ENCODE data around the gene KRTAP6-3.

Gene KRTAP6-3

GRCh38 chr21:30592140-30592539, at the start of gene KRTAP6-3:
KRTAP6-3 (plus strand) TSS chr21:30592440; CDS start chr21:30592446, 6 bp downstream.
- Histone ChIP-seq H3K9ac (ENCODE audit: low read depth, low read length) (no peak within 1 kb of the TSS), H3K4me1 (ENCODE audit: insufficient read depth, low read length) (no peaks in the 10 kb centered on the region), H3K4me3 (ENCODE audit: low read length) (no peak within 1 kb of the TSS), H3K27me3 (ENCODE audit: insufficient read depth, low read length) (no peaks in the 10 kb centered on the region), H3K27ac (ENCODE audit: low read length) (no peak within 1 kb of the TSS), H3K36me3 (ENCODE audit: insufficient read depth, low read depth, low read length) (no peaks in the 10 kb centered on the region), H3K9me3 (ENCODE audit: insufficient read depth, low read depth, low read length) (no peaks in the 10 kb centered on the region)

DNA sequence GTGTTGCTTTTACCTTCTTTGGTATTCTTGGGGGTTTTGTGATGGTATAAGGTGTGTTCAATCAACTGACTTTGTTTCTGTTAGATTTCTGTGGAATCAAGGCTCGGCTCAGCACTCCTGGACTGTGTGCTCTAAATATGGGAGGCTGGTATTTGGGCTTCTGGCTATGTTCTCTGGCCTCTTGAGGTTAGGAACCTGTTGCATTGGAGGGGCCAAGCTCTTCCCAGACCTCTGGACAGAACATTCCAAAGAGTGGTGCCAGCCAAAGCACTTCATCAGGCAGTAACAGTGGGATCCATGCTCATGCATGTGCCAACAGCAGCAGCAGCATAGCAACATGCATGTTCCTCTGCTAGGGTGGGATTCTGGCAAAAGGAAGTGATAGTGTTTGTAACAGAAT, 39.5 kb upstream of the KRTAP6-3 start:
- Histone ChIP-seq H3K27me3 (ENCODE audit: insufficient read depth, low read length) (no peaks in the 10 kb centered on the region), H3K9ac (ENCODE audit: low read depth, low read length) (no peak overlapping the region), H3K27ac (ENCODE audit: low read length) (no peak overlapping the region), H3K36me3 (ENCODE audit: insufficient read depth, low read depth, low read length) (no peaks in the 10 kb centered on the region), H3K4me3 (ENCODE audit: low read length) (no peak overlapping the region), H3K4me1 (ENCODE audit: insufficient read depth, low read length) (no peaks in the 10 kb centered on the region), H3K9me3 (ENCODE audit: insufficient read depth, low read depth, low read length) (no peaks in the 10 kb centered on the region)

DNA sequence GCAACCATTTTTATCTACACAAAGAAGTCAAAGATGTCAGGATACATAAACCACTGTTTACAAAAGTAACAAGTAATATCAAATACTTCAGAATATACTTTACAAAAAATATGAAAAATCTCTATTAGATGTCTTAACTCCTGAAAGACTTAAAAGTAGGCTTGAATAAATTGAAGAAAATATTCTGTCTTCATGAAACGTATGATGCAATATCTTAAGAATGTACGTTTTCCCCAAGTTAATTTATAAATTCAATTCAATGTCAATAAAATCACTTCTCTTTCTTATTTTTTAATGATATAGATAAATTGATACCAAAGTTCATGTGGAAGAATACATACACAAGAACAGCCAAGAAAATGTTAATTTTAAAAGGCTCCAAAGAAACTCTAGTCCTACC, 37.1 kb upstream of the KRTAP6-3 start:
- no peak overlapping the region for H3K4me3 ChIP-seq (ENCODE audit: low read length)
- no peak overlapping the region for H3K9ac ChIP-seq (ENCODE audit: low read depth, low read length)
- H3K27me3 ChIP-seq (ENCODE audit: insufficient read depth, low read length), result no peaks in the 10 kb centered on the region
- H3K4me1 ChIP-seq (ENCODE audit: insufficient read depth, low read length), result no peaks in the 10 kb centered on the region
- H3K9me3 ChIP-seq (ENCODE audit: insufficient read depth, low read depth, low read length), result no peaks in the 10 kb centered on the region
- H3K36me3 ChIP-seq (ENCODE audit: insufficient read depth, low read depth, low read length), result no peaks in the 10 kb centered on the region
- H3K27ac ChIP-seq (ENCODE audit: low read length), result no peak overlapping the region

DNA sequence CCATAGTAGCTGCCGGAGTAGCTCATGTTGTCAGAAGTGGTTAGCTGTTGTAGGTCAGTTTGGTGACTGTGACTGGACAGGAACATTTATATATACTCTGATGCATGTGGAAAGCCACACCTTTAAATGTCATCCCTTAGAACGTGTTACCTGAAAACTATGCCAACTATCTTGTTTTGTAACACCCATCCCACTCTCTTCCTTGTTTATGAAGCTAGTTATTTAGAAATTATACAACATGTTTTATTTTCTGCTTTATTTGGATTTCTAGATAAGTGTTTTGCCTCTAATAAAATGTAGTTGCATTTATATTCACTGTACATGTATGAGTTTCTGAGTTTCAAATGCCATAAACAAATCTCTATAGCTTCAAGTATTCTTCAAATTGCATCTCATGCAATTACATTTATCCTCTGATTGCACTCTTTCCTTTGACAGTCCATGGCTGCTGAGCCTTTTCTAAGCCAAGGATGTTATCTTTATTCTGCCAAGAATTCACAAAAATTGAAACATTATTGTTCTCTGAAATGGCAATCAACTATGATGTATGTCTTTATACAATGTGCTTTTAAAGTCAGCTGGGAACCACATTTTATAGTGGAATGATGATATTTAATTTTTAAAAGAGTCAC, 30.9 kb upstream of the KRTAP6-3 start, which contains the start of gene KRTAP19-7:
Gene KRTAP19-7, minus strand, starts transcription at position 51 of the 632 bp plus-strand sequence. Its CDS starts 25 bp downstream, at position 26.
- no peaks in the 10 kb centered on the region for H3K36me3 ChIP-seq (ENCODE audit: insufficient read depth, low read depth, low read length)
- H3K27ac ChIP-seq (ENCODE audit: low read length), result no peak within 1 kb of the TSS
- H3K4me1 ChIP-seq (ENCODE audit: insufficient read depth, low read length), result no peaks in the 10 kb centered on the region
- H3K9ac ChIP-seq (ENCODE audit: low read depth, low read length), result no peak within 1 kb of the TSS
- H3K4me3 ChIP-seq (ENCODE audit: low read length), result no peak within 1 kb of the TSS
- H3K27me3 ChIP-seq (ENCODE audit: insufficient read depth, low read length), result no peaks in the 10 kb centered on the region
- H3K9me3 ChIP-seq (ENCODE audit: insufficient read depth, low read depth, low read length), result no peaks in the 10 kb centered on the region

GRCh38 chr21:30561957-30562356, 30.3 kb upstream of the KRTAP6-3 start:
- Histone ChIP-seq H3K4me1 (ENCODE audit: insufficient read depth, low read length) (no peaks in the 10 kb centered on the region), H3K36me3 (ENCODE audit: insufficient read depth, low read depth, low read length) (no peaks in the 10 kb centered on the region), H3K27ac (ENCODE audit: low read length) (no peak overlapping the region), H3K9ac (ENCODE audit: low read depth, low read length) (no peak overlapping the region), H3K4me3 (ENCODE audit: low read length) (no peak overlapping the region), H3K27me3 (ENCODE audit: insufficient read depth, low read length) (no peaks in the 10 kb centered on the region), H3K9me3 (ENCODE audit: insufficient read depth, low read depth, low read length) (no peaks in the 10 kb centered on the region)

GRCh38 chr21:30563072-30563471, 29.2 kb upstream of the KRTAP6-3 start:
- Histone ChIP-seq H3K9me3 (ENCODE audit: insufficient read depth, low read depth, low read length) (no peaks in the 10 kb centered on the region), H3K27me3 (ENCODE audit: insufficient read depth, low read length) (no peaks in the 10 kb centered on the region), H3K36me3 (ENCODE audit: insufficient read depth, low read depth, low read length) (no peaks in the 10 kb centered on the region), H3K4me3 (ENCODE audit: low read length) (no peak overlapping the region), H3K27ac (ENCODE audit: low read length) (no peak overlapping the region), H3K9ac (ENCODE audit: low read depth, low read length) (no peak overlapping the region), H3K4me1 (ENCODE audit: insufficient read depth, low read length) (no peaks in the 10 kb centered on the region)

- Histone ChIP-seq H3K4me3 (ENCODE audit: low read length) (no peak overlapping the region), H3K27me3 (ENCODE audit: insufficient read depth, low read length) (no peaks in the 10 kb centered on the region), H3K27ac (ENCODE audit: low read length) (no peak overlapping the region), H3K9ac (ENCODE audit: low read depth, low read length) (no peak overlapping the region), H3K36me3 (ENCODE audit: insufficient read depth, low read depth, low read length) (no peaks in the 10 kb centered on the region), H3K9me3 (ENCODE audit: insufficient read depth, low read depth, low read length) (no peaks in the 10 kb centered on the region), H3K4me1 (ENCODE audit: insufficient read depth, low read length) (no peaks in the 10 kb centered on the region)
Measured at GRCh38 chr21:30563630-30564029, 28.6 kb upstream of the KRTAP6-3 start.

DNA sequence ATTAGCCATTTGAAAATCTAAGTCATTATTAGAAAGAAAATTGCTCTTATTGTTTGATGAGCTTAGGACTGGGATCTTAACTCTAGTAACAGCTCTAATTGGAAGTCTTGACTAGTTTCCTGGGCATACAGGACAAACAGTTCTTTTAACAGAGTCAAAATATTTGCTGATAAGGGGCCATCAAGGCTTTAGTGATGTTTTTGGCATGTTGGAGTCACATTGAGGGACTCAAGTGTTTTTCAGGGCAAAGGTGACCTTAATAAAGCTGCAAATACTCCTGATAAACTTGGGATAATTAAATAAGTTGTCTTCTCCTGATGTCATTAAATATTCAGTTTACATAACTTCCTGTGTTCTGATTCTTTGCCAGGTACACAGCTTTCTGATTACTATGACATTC, 24.6 kb upstream of the KRTAP6-3 start:
- Histone ChIP-seq H3K4me1 (ENCODE audit: insufficient read depth, low read length) (no peaks in the 10 kb centered on the region), H3K36me3 (ENCODE audit: insufficient read depth, low read depth, low read length) (no peaks in the 10 kb centered on the region), H3K4me3 (ENCODE audit: low read length) (no peak overlapping the region), H3K9me3 (ENCODE audit: insufficient read depth, low read depth, low read length) (no peaks in the 10 kb centered on the region), H3K27me3 (ENCODE audit: insufficient read depth, low read length) (no peaks in the 10 kb centered on the region), H3K27ac (ENCODE audit: low read length) (no peak overlapping the region), H3K9ac (ENCODE audit: low read depth, low read length) (no peak overlapping the region)

GRCh38 chr21:30577766-30578165, 14.5 kb upstream of the KRTAP6-3 start:
- Histone ChIP-seq H3K4me1 (ENCODE audit: insufficient read depth, low read length) (no peaks in the 10 kb centered on the region), H3K4me3 (ENCODE audit: low read length) (no peak overlapping the region), H3K9me3 (ENCODE audit: insufficient read depth, low read depth, low read length) (no peaks in the 10 kb centered on the region), H3K27me3 (ENCODE audit: insufficient read depth, low read length) (no peaks in the 10 kb centered on the region), H3K9ac (ENCODE audit: low read depth, low read length) (no peak overlapping the region), H3K27ac (ENCODE audit: low read length) (no peak overlapping the region), H3K36me3 (ENCODE audit: insufficient read depth, low read depth, low read length) (no peaks in the 10 kb centered on the region)

DNA sequence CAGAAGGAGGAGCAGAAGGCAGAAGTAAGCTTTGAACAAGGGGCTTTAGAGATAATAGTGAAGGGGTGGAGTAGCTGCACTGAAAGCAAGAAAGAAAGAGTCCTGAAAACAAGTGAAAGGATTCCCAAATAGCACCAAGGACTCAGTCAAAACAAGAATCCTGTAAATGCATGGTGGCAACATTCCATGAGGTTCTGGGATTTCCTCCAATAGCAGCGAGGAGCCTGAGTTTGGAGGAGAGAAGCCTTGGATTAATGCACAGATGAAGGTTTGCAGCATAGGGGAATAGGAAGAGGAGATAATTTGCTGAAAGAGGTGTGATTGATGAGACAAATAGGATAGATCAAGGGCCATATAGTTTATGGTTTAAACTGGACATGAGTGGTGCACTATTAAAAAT, 12.9 kb upstream of the KRTAP6-3 start:
- H3K4me3 ChIP-seq (ENCODE audit: low read length), result no peak overlapping the region
- H3K4me1 ChIP-seq (ENCODE audit: insufficient read depth, low read length), result no peaks in the 10 kb centered on the region
- no peaks in the 10 kb centered on the region for H3K27me3 ChIP-seq (ENCODE audit: insufficient read depth, low read length)
- no peaks in the 10 kb centered on the region for H3K36me3 ChIP-seq (ENCODE audit: insufficient read depth, low read depth, low read length)
- H3K9ac ChIP-seq (ENCODE audit: low read depth, low read length), result no peak overlapping the region
- H3K9me3 ChIP-seq (ENCODE audit: insufficient read depth, low read depth, low read length), result no peaks in the 10 kb centered on the region; the same call in 1 of the 2 replicates
- no peak overlapping the region for H3K27ac ChIP-seq (ENCODE audit: low read length)

- no peak overlapping the region for H3K9ac ChIP-seq (ENCODE audit: low read depth, low read length)
- no peaks in the 10 kb centered on the region for H3K36me3 ChIP-seq (ENCODE audit: insufficient read depth, low read depth, low read length)
- H3K9me3 ChIP-seq (ENCODE audit: insufficient read depth, low read depth, low read length), result no peaks in the 10 kb centered on the region; the same call in 1 of the 2 replicates
- H3K27me3 ChIP-seq (ENCODE audit: insufficient read depth, low read length), result no peaks in the 10 kb centered on the region
- no peaks in the 10 kb centered on the region for H3K4me1 ChIP-seq (ENCODE audit: insufficient read depth, low read length)
- no peak overlapping the region for H3K27ac ChIP-seq (ENCODE audit: low read length)
- no peak overlapping the region for H3K4me3 ChIP-seq (ENCODE audit: low read length)
Measured at GRCh38 chr21:30580132-30580531, 12.1 kb upstream of the KRTAP6-3 start.

- no peaks in the 10 kb centered on the region for H3K27me3 ChIP-seq (ENCODE audit: insufficient read depth, low read length)
- no peaks in the 10 kb centered on the region for H3K36me3 ChIP-seq (ENCODE audit: insufficient read depth, low read depth, low read length)
- no peak overlapping the region for H3K27ac ChIP-seq (ENCODE audit: low read length)
- H3K4me1 ChIP-seq (ENCODE audit: insufficient read depth, low read length), result no peaks in the 10 kb centered on the region
- no peak overlapping the region for H3K4me3 ChIP-seq (ENCODE audit: low read length)
- H3K9ac ChIP-seq (ENCODE audit: low read depth, low read length), result no peak overlapping the region
- H3K9me3 ChIP-seq (ENCODE audit: insufficient read depth, low read depth, low read length), result no peaks in the 10 kb centered on the region; the same call in 1 of the 2 replicates
Measured at GRCh38 chr21:30582870-30583269, 9.4 kb upstream of the KRTAP6-3 start.
